ENCODE results near the gene EPHA6.

The EPHA6 gene

GRCh38 chr3:97197083-97197482 lies 382.7 kb downstream of the EPHA6 start:
- Histone ChIP-seq H3K27ac (no peak overlapping the region), H3K9me3 (ENCODE audit: severe bottlenecking) (no peaks in the 10 kb centered on the region), H3K36me3 (no peaks in the 10 kb centered on the region), H3K4me3 (ENCODE audit: low read depth, low read length) (no peak overlapping the region), H3K27me3 (ENCODE audit: insufficient read depth, low read depth, severe bottlenecking) (no peaks in the 10 kb centered on the region)
- TF ChIP-seq CTCF (IDR thresholded peaks at IDR 0.05; ENCODE audit: low read depth, low read length) = no peak
- no peak for DNase-seq

- no peak for DNase-seq
- no peak for TF ChIP-seq CTCF (IDR thresholded peaks at IDR 0.05; ENCODE audit: low read depth, low read length)
- H3K27me3 ChIP-seq (ENCODE audit: insufficient read depth, low read depth, severe bottlenecking) = no peaks in the 10 kb centered on the region
- no peak overlapping the region for H3K4me3 ChIP-seq (ENCODE audit: low read depth, low read length)
- no peaks in the 10 kb centered on the region for H3K9me3 ChIP-seq (ENCODE audit: severe bottlenecking)
- H3K27ac ChIP-seq = no peak overlapping the region
- H3K36me3 ChIP-seq = no peaks in the 10 kb centered on the region
Observed at GRCh38 chr3:97197830-97198229, 383.4 kb downstream of the EPHA6 start.

- DNase-seq = no peak
- Histone ChIP-seq H3K9me3 (ENCODE audit: severe bottlenecking) (no peaks in the 10 kb centered on the region), H3K36me3 (no peaks in the 10 kb centered on the region), H3K27ac (no peak overlapping the region), H3K4me3 (ENCODE audit: low read depth, low read length) (no peak overlapping the region), H3K27me3 (ENCODE audit: insufficient read depth, low read depth, severe bottlenecking) (no peaks in the 10 kb centered on the region)
- TF ChIP-seq CTCF (IDR thresholded peaks at IDR 0.05; ENCODE audit: low read depth, low read length) = no peak
Observed at GRCh38 chr3:97200387-97200786, 386.0 kb downstream of the EPHA6 start.

- Histone ChIP-seq H3K4me3 (ENCODE audit: low read depth, low read length) (no peak overlapping the region), H3K36me3 (no peaks in the 10 kb centered on the region), H3K27me3 (ENCODE audit: insufficient read depth, low read depth, severe bottlenecking) (no peaks in the 10 kb centered on the region), H3K9me3 (ENCODE audit: severe bottlenecking) (no peaks in the 10 kb centered on the region), H3K27ac (no peak overlapping the region)
- no peak for DNase-seq
- TF ChIP-seq CTCF (IDR thresholded peaks at IDR 0.05; ENCODE audit: low read depth, low read length) = no peak
Observed at GRCh38 chr3:97201814-97202213, 387.4 kb downstream of the EPHA6 start.

DNA sequence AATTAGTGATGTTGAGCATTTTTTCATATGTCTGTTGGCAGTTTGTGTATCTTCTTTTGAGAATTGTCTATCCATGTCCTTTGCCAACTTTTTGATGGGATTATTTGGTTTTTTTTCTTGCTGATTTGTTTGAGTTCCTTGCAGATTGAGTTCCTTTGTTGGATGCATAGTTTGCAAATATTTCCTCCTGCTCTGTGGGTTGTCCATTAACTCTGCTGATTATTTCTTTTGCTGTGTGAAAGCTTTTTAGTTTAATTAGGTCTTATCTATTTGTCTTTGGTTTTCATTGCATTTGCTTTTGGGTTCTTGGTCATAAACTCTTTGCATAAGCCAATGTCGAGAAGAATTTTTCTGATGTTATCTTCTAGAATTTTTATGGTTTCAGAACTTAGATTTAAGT lies 414.6 kb downstream of the EPHA6 start:
- Histone ChIP-seq H3K36me3 (no peaks in the 10 kb centered on the region), H3K4me3 (ENCODE audit: low read depth, low read length) (no peak overlapping the region), H3K27me3 (ENCODE audit: insufficient read depth, low read depth, severe bottlenecking) (no peaks in the 10 kb centered on the region), H3K9me3 (ENCODE audit: severe bottlenecking) (no peaks in the 10 kb centered on the region), H3K27ac (no peak overlapping the region)
- no peak for DNase-seq
- TF ChIP-seq CTCF (IDR thresholded peaks at IDR 0.05; ENCODE audit: low read depth, low read length) = no peak

GRCh38 chr3:97230486-97230885 lies 416.1 kb downstream of the EPHA6 start:
- Histone ChIP-seq H3K27ac (no peak overlapping the region), H3K9me3 (ENCODE audit: severe bottlenecking) (no peaks in the 10 kb centered on the region), H3K27me3 (ENCODE audit: insufficient read depth, low read depth, severe bottlenecking) (no peaks in the 10 kb centered on the region), H3K4me3 (ENCODE audit: low read depth, low read length) (no peak overlapping the region), H3K36me3 (no peaks in the 10 kb centered on the region)
- no peak for DNase-seq
- TF ChIP-seq CTCF (IDR thresholded peaks at IDR 0.05; ENCODE audit: low read depth, low read length) = no peak

Data from WERI-Rb-1 (cell line).